ENCODE results near the gene NOSIP.

NOSIP gene

GRCh38 chr19:49594157-49594992 lies 14.0 kb upstream of the NOSIP start:
- no peak for DNase-seq

GRCh38 chr19:49593233-49594113 lies 13.1 kb upstream of the NOSIP start:
- peak; percentile 11 for DNase-seq

- DNase-seq, result no peak
Measured at GRCh38 chr19:49592486-49593232, 12.3 kb upstream of the NOSIP start.

- DNase-seq, result no peak
Measured at GRCh38 chr19:49591731-49592485, 11.6 kb upstream of the NOSIP start.

GRCh38 chr19:49590971-49591730 lies 10.8 kb upstream of the NOSIP start, which contains the start of gene PRR12:
Gene PRR12 (plus strand): TSS chr19:49591182. CDS start chr19:49591655, 473 bp downstream.
- no peak for DNase-seq

GRCh38 chr19:49590071-49590970 lies 10.0 kb upstream of the NOSIP start:
- peak; percentile 89 for DNase-seq

- no peak for DNase-seq
Measured at GRCh38 chr19:49589502-49589905, 9.1 kb upstream of the NOSIP start.

- no peak for DNase-seq
Measured at GRCh38 chr19:49588365-49589122, 8.2 kb upstream of the NOSIP start.

GRCh38 chr19:49587227-49587626 lies 6.9 kb upstream of the NOSIP start:
- DNase-seq, result no peak

GRCh38 chr19:49585023-49585422 lies 4.7 kb upstream of the NOSIP start:
- DNase-seq, result no peak

- no peak for DNase-seq
Measured at GRCh38 chr19:49583239-49583638, 2.9 kb upstream of the NOSIP start.

- DNase-seq, result no peak
Measured at GRCh38 chr19:49581007-49581508, 702 bp upstream of the NOSIP start, which contains the start of gene PRRG2. Gene PRRG2 (plus strand): TSS chr19:49581316. CDS start chr19:49583220, 1,904 bp downstream.

- DNase-seq, result no peak
Measured at GRCh38 chr19:49579947-49580263, 451 bp downstream of the NOSIP start.

GRCh38 chr19:49579193-49579592 lies 1.2 kb downstream of the NOSIP start:
- DNase-seq, result no peak

GRCh38 chr19:49574206-49574755 lies 6.1 kb downstream of the NOSIP start:
- no peak for DNase-seq

- DNase-seq, result no peak
Measured at GRCh38 chr19:49573425-49573824, 6.9 kb downstream of the NOSIP start.

- no peak for DNase-seq
Measured at GRCh38 chr19:49573009-49573408, 7.3 kb downstream of the NOSIP start.

- DNase-seq, result no peak
Measured at GRCh38 chr19:49570997-49571676, 9.2 kb downstream of the NOSIP start.
